ENCODE results near the gene CAMK1D. TPM values are rescaled to one million over a fixed set of nuclear protein-coding genes. Genes with fewer than 3 reads are reported as not detected.

Gene CAMK1D
- total RNA-seq, 1 donor from 2014 or later, result 22.5 TPM

- intact Hi-C loops (cut with DNase I), result no loop called here
Observed at GRCh38 chr10:12481924-12482323, 132.6 kb downstream of the CAMK1D start.

GRCh38 chr10:12482587-12482986 lies 133.2 kb downstream of the CAMK1D start:
- intact Hi-C loops (cut with DNase I), result no loop called here
- Histone ChIP-seq H3K36me3 (no peaks in the 10 kb centered on the region), H3K27me3 (ENCODE audit: low read depth) (no peaks in the 10 kb centered on the region), H3K9me3 (no peaks in the 10 kb centered on the region), H3K27ac (no peak overlapping the region), H3K4me1 (peaks cover 6% of the 10 kb centered on the region), H3K4me3 (no peak overlapping the region)
- TF ChIP-seq CTCF (IDR thresholded peaks at IDR 0.05), result no peak
- ATAC-seq, result no peak
- DNase-seq, result no peak

More at GRCh38 chr10:12481924-12482323, 132.6 kb downstream of the CAMK1D start:
- Histone ChIP-seq H3K27ac (no peak overlapping the region), H3K4me1 (peaks cover 6% of the 10 kb centered on the region), H3K27me3 (ENCODE audit: low read depth) (no peaks in the 10 kb centered on the region), H3K9me3 (no peaks in the 10 kb centered on the region), H3K36me3 (no peaks in the 10 kb centered on the region), H3K4me3 (no peak overlapping the region)
- no peak for DNase-seq
- no peak for TF ChIP-seq CTCF (IDR thresholded peaks at IDR 0.05)
- no peak for ATAC-seq

DNA sequence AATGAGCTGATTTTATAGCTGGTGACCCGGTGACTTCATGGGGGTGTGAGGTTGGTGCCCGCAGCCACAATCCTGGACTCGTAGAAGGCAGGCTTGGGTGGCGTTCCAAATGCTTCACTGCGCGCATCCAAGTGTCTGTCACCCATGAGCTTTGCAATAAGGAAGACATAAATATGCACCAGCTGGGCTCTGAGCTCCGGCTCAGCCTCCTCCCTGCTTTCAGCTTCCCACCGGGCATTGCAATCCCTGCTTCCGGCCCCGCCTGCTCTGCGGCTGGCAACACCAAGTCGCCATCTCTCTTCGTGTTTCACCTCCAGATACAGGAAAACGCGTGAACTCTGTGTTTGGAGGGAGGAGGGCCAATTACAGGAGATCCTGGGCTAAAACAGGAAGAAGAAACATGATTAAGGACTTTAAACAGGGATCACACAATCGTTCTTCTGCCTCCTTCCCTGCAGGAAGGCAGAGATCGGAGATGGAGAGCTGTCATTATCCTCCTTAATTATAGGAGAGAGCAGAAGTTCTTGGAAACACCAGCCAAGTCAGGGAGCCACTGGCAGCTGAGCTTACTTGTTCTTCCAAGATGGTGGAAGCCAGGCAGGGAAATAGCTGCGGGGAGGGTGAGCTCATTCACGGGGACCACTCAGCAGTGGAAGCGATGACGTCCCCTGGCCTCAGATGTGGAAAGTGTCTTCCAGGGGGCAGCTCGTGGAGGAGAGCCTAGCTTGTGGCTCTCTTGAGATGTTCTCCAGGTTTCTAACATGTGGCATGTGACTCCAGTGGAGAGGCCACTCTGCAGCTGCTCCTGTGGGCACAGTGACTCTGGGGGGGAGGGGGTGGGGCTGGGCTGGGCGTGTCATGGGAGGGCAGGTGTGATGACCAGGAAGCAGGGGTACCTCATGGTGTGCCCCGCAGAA lies 134.9 kb downstream of the CAMK1D start:
- Histone ChIP-seq H3K27ac (peak overlapping the region; percentile 43), H3K9me3 (no peaks in the 10 kb centered on the region), H3K4me3 (no peak overlapping the region), H3K4me1 (peaks cover 6% of the 10 kb centered on the region), H3K36me3 (no peaks in the 10 kb centered on the region), H3K27me3 (ENCODE audit: low read depth) (no peaks in the 10 kb centered on the region)
- ATAC-seq (peak in 1 of 2 donors; percentile 25), DNase-seq (no peak)
- intact Hi-C loops (cut with DNase I), result no loop called here
- no peak for TF ChIP-seq CTCF (IDR thresholded peaks at IDR 0.05)

- intact Hi-C loops (cut with DNase I), result no loop called here
- TF ChIP-seq CTCF (IDR thresholded peaks at IDR 0.05), result no peak
- Histone ChIP-seq H3K4me3 (no peak overlapping the region), H3K4me1 (peaks cover 6% of the 10 kb centered on the region), H3K27ac (peak overlapping the region; percentile 43), H3K36me3 (no peaks in the 10 kb centered on the region), H3K9me3 (no peaks in the 10 kb centered on the region), H3K27me3 (ENCODE audit: low read depth) (no peaks in the 10 kb centered on the region)
- ATAC-seq, result peak in 1 of 2 donors; percentile 61
- no peak for DNase-seq
Observed at GRCh38 chr10:12484941-12485805, 135.8 kb downstream of the CAMK1D start.

DNA sequence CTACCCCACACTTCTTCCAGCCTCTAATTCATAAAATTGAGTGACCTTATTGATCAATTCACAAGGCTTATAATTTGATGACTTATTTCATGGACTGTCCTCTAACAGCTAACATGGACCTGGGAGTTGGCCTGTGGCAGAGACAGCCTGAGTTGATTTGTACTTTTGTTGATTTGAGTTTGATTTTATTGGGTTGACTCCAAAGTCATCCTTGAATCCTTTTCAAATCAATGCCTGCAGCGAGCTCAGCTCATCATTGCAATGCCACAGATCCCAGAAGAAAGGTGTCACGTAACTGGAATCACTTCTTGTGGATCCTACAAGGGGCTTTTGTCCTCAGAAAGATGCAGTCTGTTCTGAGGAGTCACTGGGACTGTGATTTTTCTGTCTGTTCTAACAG lies 138.0 kb downstream of the CAMK1D start:
- Histone ChIP-seq H3K27me3 (ENCODE audit: low read depth) (no peaks in the 10 kb centered on the region), H3K27ac (no peak overlapping the region), H3K9me3 (no peaks in the 10 kb centered on the region), H3K4me1 (peaks cover 6% of the 10 kb centered on the region), H3K36me3 (no peaks in the 10 kb centered on the region), H3K4me3 (no peak overlapping the region)
- no peak for DNase-seq
- intact Hi-C loops (cut with DNase I), result no loop called here
- ATAC-seq, result no peak
- no peak for TF ChIP-seq CTCF (IDR thresholded peaks at IDR 0.05)
